ENCODE results near the gene HIP1. TPM values are rescaled to one million over a fixed set of nuclear protein-coding genes. Genes with fewer than 3 reads are reported as not detected.
"Not testable (repeated sequence)": the region's sequence is repeated elsewhere in the genome, so short reads cannot be mapped to it uniquely, and the experiment has no call there.

HIP1 gene
- total and polyA plus RNA-seq, 9 of the 15 experiments (the other 6 are each of a cell fraction or from before 2014, with no cell fraction given): 2.4 to 13.7 (median 9.5) TPM

DNA sequence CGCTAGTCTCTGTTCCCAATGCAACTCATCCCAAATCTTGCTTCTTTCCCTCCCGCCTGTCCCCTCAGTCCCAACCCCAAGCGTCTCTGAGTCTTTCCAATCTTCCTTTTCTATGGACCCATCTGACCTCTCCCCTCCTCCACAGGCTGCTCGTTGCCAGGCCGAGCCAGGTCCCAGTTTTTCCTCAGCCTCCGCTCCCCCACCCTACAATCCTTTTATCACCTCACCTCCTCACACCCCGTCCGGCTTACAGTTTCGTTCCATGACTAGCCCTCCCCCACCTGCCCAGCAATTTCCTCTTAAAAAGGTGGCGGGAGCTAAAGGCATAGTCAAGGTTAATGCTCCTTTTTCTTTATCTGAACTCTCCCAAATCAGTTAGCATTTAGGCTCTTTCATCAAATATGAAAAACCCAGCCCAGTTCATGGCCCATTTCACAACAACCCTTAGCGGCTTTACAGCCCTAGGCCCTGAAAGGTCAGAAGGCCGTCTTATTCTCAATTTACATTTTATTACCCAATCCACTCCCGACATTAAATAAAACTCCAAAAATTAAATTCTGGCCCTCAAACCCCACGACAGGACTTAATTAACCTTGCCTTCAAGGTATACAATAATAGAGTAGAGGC is 42.0 kb upstream of the HIP1 start:
- H2AFZ ChIP-seq (ENCODE audit: low read depth, low read length): peak overlapping the region; percentile 51
- POLR2A ChIA-PET; intact Hi-C loops (cut with micrococcal nuclease); H4K20me1 ChIP-seq (replicated peaks; ENCODE audit: control insufficient read depth, insufficient read depth, low read length); CTCF ChIA-PET (ENCODE audit: low intra/inter-chr PET ratio); BruUV-seq (replicated peaks); H3K79me2 ChIP-seq (ENCODE audit: control insufficient read depth, insufficient read depth, low read length); in situ Hi-C loops (cut with MboI); H3K36me3 ChIP-seq (ENCODE audit: control insufficient read depth, insufficient read depth, low read length); H3K9me3 ChIP-seq (replicated peaks; ENCODE audit: control insufficient read depth, insufficient read depth, low read depth, low read length); H3K27me3 ChIP-seq (ENCODE audit: control insufficient read depth in 2 of 2, insufficient read depth in 2 of 2, low read length in 2 of 2); H3K4me3 ChIP-seq; H3K9me1 ChIP-seq (ENCODE audit: control insufficient read depth, insufficient read depth, low read length); TF ChIP-seq NR2C1 (IDR thresholded peaks at IDR 0.05); NR2C2 (CRISPR knock-in tag; IDR thresholded peaks at IDR 0.05): not testable (repeated sequence)
- peak; percentile 57 for ATAC-seq
- peak in 2 of 4 experiments; percentile 30 to 87 for DNase-seq (ENCODE audit: extremely low read depth in 1 of 4, low spot score in 3 of 4)
- peak overlapping the region; percentile 21 to 75; a peak in 2 of 4 replicates for H3K9ac ChIP-seq (ENCODE audit: insufficient read depth in 1 of 2, low read depth in 2 of 2, low read length in 2 of 2)
- H3K4me1 ChIP-seq (replicated peaks in 1 of 2; ENCODE audit: control insufficient read depth in 2 of 2, insufficient read depth in 2 of 2, low read length in 2 of 2): peaks cover 19 to 33% of the 10 kb centered on the region in 2 experiments
- peak; percentile 82 for FAIRE-seq
- H3K4me2 ChIP-seq (ENCODE audit: insufficient read depth, low read length): peak overlapping the region; percentile 59
- WGBS (ENCODE audit: insufficient coverage, low coverage, missing lambda C conversion rate): 2% methylated on average over 14 of the region's 14 CpGs
- H3K27ac ChIP-seq (ENCODE audit: extremely low read depth, low read depth, low read length): peak overlapping the region; percentile 66
- TF ChIP-seq L3MBTL2 (IDR thresholded peaks at IDR 0.05): peak; percentile 49; the same call in 1 of the 2 replicates
- peak in 1 of 2 experiments; percentile 65; a peak in 3 of 4 replicates for TF ChIP-seq RCOR1 (IDR thresholded peaks at IDR 0.05; ENCODE audit: borderline replicate concordance in 1 of 2, low read depth in 2 of 2, low read length in 2 of 2)
- peak; percentile 55; the same call in 1 of the 2 replicates for TF ChIP-seq CTBP1 (IDR thresholded peaks at IDR 0.05; ENCODE audit: borderline replicate concordance)
- peak; percentile 41; the same call in 1 of the 2 replicates for TF ChIP-seq GATAD2A (IDR thresholded peaks at IDR 0.05)
- peak; percentile 48; the same call in 1 of the 2 replicates for TF ChIP-seq NR2C1 (tag; IDR thresholded peaks at IDR 0.05)
- TF ChIP-seq PHF21A (IDR thresholded peaks at IDR 0.05; ENCODE audit: borderline replicate concordance, low read depth): peak; percentile 44; the same call in 1 of the 2 replicates
- 0 out of 4 replicates have a peak, but pooled peaks of 1 of the 2 experiments have one; percentile 22 for TF ChIP-seq TRIM24 (IDR thresholded peaks at IDR 0.05)
- TF ChIP-seq, protein P1, sequence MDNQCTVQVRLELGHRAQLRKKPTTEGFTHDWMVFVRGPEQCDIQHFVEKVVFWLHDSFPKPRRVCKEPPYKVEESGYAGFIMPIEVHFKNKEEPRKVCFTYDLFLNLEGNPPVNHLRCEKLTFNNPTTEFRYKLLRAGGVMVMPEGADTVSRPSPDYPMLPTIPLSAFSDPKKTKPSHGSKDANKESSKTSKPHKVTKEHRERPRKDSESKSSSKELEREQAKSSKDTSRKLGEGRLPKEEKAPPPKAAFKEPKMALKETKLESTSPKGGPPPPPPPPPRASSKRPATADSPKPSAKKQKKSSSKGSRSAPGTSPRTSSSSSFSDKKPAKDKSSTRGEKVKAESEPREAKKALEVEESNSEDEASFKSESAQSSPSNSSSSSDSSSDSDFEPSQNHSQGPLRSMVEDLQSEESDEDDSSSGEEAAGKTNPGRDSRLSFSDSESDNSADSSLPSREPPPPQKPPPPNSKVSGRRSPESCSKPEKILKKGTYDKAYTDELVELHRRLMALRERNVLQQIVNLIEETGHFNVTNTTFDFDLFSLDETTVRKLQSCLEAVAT (IDR thresholded peaks at IDR 0.05): peak in 1 of 2 experiments; percentile 52; a peak in 2 of 4 replicates
- TF ChIP-seq NCOA1 (IDR thresholded peaks at IDR 0.05; ENCODE audit: low read depth): peak; percentile 25; the same call in 1 of the 2 replicates
- TF ChIP-seq ZEB2 (IDR thresholded peaks at IDR 0.05): peak; percentile 78
- TF ChIP-seq, protein P2, sequence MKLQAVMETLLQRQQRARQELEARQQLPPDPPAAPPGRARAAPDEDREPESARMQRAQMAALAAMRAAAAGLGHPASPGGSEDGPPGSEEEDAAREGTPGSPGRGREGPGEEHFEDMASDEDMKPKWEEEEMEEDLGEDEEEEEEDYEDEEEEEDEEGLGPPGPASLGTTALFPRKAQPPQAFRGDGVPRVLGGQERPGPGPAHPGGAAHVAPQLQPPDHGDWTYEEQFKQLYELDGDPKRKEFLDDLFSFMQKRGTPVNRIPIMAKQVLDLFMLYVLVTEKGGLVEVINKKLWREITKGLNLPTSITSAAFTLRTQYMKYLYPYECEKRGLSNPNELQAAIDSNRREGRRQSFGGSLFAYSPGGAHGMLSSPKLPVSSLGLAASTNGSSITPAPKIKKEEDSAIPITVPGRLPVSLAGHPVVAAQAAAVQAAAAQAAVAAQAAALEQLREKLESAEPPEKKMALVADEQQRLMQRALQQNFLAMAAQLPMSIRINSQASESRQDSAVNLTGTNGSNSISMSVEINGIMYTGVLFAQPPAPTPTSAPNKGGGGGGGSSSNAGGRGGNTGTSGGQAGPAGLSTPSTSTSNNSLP (IDR thresholded peaks at IDR 0.05; ENCODE audit: borderline replicate concordance, low read depth, low read length): 0 out of 2 replicates have a peak, but pooled peaks have one; percentile 4
- peak; percentile 46; the same call in 1 of the 2 replicates for TF ChIP-seq NR2C2 (tag; IDR thresholded peaks at IDR 0.05)
- TF ChIP-seq HDAC1 (IDR thresholded peaks at IDR 0.05): peak in 1 of 2 experiments; percentile 59; a peak in 1 of 4 replicates
- TF ChIP-seq ARID1B (IDR thresholded peaks at IDR 0.05): peak; percentile 83
- TF ChIP-seq ARNT (IDR thresholded peaks at IDR 0.05): 0 out of 4 replicates have a peak, but pooled peaks have one; percentile 23 to 56
- TF ChIP-seq, protein P3, sequence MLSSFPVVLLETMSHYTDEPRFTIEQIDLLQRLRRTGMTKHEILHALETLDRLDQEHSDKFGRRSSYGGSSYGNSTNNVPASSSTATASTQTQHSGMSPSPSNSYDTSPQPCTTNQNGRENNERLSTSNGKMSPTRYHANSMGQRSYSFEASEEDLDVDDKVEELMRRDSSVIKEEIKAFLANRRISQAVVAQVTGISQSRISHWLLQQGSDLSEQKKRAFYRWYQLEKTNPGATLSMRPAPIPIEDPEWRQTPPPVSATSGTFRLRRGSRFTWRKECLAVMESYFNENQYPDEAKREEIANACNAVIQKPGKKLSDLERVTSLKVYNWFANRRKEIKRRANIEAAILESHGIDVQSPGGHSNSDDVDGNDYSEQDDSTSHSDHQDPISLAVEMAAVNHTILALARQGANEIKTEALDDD (IDR thresholded peaks at IDR 0.05): peak; percentile 69
- TF ChIP-seq SOX6 (IDR thresholded peaks at IDR 0.05): peak; percentile 34; the same call in 1 of the 2 replicates
- peak in 1 of 2 experiments; percentile 44; a peak in 1 of 4 replicates for TF ChIP-seq TBL1XR1 (IDR thresholded peaks at IDR 0.05; ENCODE audit: low read length in 2 of 2)
